SK-N-MC (cell line): ENCODE results near the gene TYR.
"Not testable (repeated sequence)": the region's sequence is repeated elsewhere in the genome, so short reads cannot be mapped to it uniquely, and the experiment has no call there.

Source experiments
- EZH2 ChIP-seq: fragments of 200-600 bp; sonication (generic); IDR thresholded peaks from one replicate; pipeline ENCODE4 v1.6.1; 2017; ENCODE audit warnings: antibody characterized with exemption
- POLR2AphosphoS5 ChIP-seq: IDR thresholded peaks from 2 replicates; pipeline ENCODE4 v1.6.1; 2012; ENCODE audit warnings: mild to moderate bottlenecking, low read depth, low read length, borderline replicate concordance

- not testable (repeated sequence) for TF ChIP-seq EZH2, POLR2AphosphoS5
These were observed 83.8 kb downstream of the TYR start for GRCh38 chr11:89261483-89261882.
